Neural cell (in vitro differentiated cells): Measurements from ENCODE around the gene NDUFS7. TPM values are rescaled to one million over a fixed set of nuclear protein-coding genes. Genes with fewer than 3 reads are reported as not detected.
A peak's percentile ranks its signal among the peaks of the same experiment; 100 is the strongest.

ENCODE experiments used
- H2AFZ ChIP-seq: fragments of 200-600, 300-800 bp; sonication (generic), shearing (Covaris generic); 2 replicates; pipeline ENCODE4 v1.6.0; 2014; ENCODE audit warnings: low read depth, mild to moderate bottlenecking, antibody characterized with exemption, low read length, moderate library complexity
- H3F3A ChIP-seq: fragments of 200-600 bp; shearing (Covaris generic); 2 replicates; pipeline ENCODE4 v1.6.1; 2016; ENCODE audit warnings: mild to moderate bottlenecking, moderate library complexity, mixed read lengths, antibody characterized with exemption, low read length; ENCODE audit not compliant: insufficient read depth, poor library complexity, severe bottlenecking
- H3K27ac ChIP-seq: fragments of 200-600, 300-800 bp; sonication (generic), shearing (Covaris generic); 2 replicates; pipeline ENCODE4 v1.5.1; 2014; ENCODE audit warnings: mild to moderate bottlenecking, low read length, moderate library complexity
- H3K27me3 ChIP-seq: fragments of 300-800, 200-600 bp; sonication (generic), shearing (Covaris generic); 2 replicates; pipeline ENCODE4 v1.6.0; 2014; ENCODE audit warnings: mild to moderate bottlenecking, low read depth, low read length, moderate library complexity; ENCODE audit not compliant: insufficient read depth
- H3K36me3 ChIP-seq: fragments of 300-800, 200-600 bp; sonication (generic), shearing (Covaris generic); 2 replicates; pipeline ENCODE4 v1.5.1; 2014; ENCODE audit warnings: mild to moderate bottlenecking, antibody characterized with exemption, low read length, moderate library complexity; ENCODE audit not compliant: insufficient read depth
- H3K4me2 ChIP-seq: fragments of 300-800, 200-600 bp; sonication (generic), shearing (Covaris generic); 2 replicates; pipeline ENCODE4 v1.6.0; 2014; ENCODE audit warnings: mild to moderate bottlenecking, low read length
- H3K4me3 ChIP-seq: fragments of 300-800, 200-600 bp; sonication (generic), shearing (Covaris generic); 2 replicates; pipeline ENCODE4 v1.5.1; 2014; ENCODE audit warnings: mild to moderate bottlenecking, low read length, moderate library complexity
- H3K79me2 ChIP-seq: fragments of 200-600 bp; shearing (Covaris generic); replicated peaks from 2 replicates; pipeline ENCODE4 v1.6.0; 2014; ENCODE audit warnings: mild to moderate bottlenecking, low read length, moderate library complexity; ENCODE audit not compliant: insufficient read depth
- H3K9ac ChIP-seq: fragments of 300-800, 200-600 bp; sonication (generic), shearing (Covaris generic); 2 replicates; pipeline ENCODE4 v1.6.1; 2016; ENCODE audit warnings: mild to moderate bottlenecking, low read length, mixed read lengths
- H3K9me2 ChIP-seq: fragments of 200-600 bp; shearing (Covaris generic); 2 replicates; pipeline ENCODE4 v1.6.1; 2016; ENCODE audit warnings: mild to moderate bottlenecking, low read length, mixed read lengths; ENCODE audit not compliant: insufficient read depth
- H3K9me3 ChIP-seq: fragments of 200-600, 300-800 bp; sonication (generic), shearing (Covaris generic); 2 replicates; pipeline ENCODE4 v1.6.1; 2016; ENCODE audit warnings: mild to moderate bottlenecking, mixed run types, low read length, moderate library complexity, mixed read lengths
- H4K20me1 ChIP-seq: fragments of 200-600 bp; shearing (Covaris generic); 2 replicates; pipeline ENCODE4 v1.6.1; 2016; ENCODE audit warnings: mild to moderate bottlenecking, mixed run types; ENCODE audit not compliant: insufficient read depth
- EP300 ChIP-seq: fragments of 450-650 bp; conservative IDR thresholded peaks from 2 replicates; pipeline ENCODE4 v1.6.1; 2014; ENCODE audit warnings: antibody characterized with exemption, mild to moderate bottlenecking, moderate library complexity; ENCODE audit not compliant: poor library complexity, severe bottlenecking
- EZH2 ChIP-seq: fragments of 200-600, 300-800 bp; shearing (Covaris generic), sonication (generic); IDR thresholded peaks from 2 replicates; pipeline ENCODE4 v1.6.1; 2014; ENCODE audit warnings: antibody characterized with exemption, low read length, borderline replicate concordance, mild to moderate bottlenecking; ENCODE audit not compliant: insufficient read depth, poor library complexity, severe bottlenecking
- MXI1 ChIP-seq: fragments of 450-650 bp; conservative IDR thresholded peaks from 2 replicates; pipeline ENCODE4 v1.6.1; 2014; ENCODE audit warnings: antibody characterized with exemption, mild to moderate bottlenecking; ENCODE audit not compliant: poor library complexity, severe bottlenecking
- POLR2AphosphoS5 ChIP-seq: IDR thresholded peaks from 2 replicates; pipeline ENCODE4 v1.6.1; 2012
- RAD21 ChIP-seq: fragments of 450-650 bp; conservative IDR thresholded peaks from 2 replicates; pipeline ENCODE4 v1.6.1; 2014; ENCODE audit warnings: antibody characterized with exemption, mild to moderate bottlenecking, moderate library complexity
- SMC3 ChIP-seq: fragments of 450-650 bp; conservative IDR thresholded peaks from 2 replicates; pipeline ENCODE4 v1.6.1; 2014; ENCODE audit warnings: antibody characterized with exemption, mild to moderate bottlenecking, moderate library complexity; ENCODE audit not compliant: poor library complexity
- TAF1 ChIP-seq: IDR thresholded peaks from 2 replicates; pipeline ENCODE4 v1.6.1; 2012; ENCODE audit warnings: low read depth
- polyA plus RNA-seq: library from polyadenylated mRNA; depleted of rRNA; stranded (reverse); fragments of >200 nt; gene quantifications from 2 replicates; pipeline ENCODE4 v1.2.3, GENCODE V29; 2014
- TF ChIP-seq, protein P1 (sequence below): fragments of 450-650 bp; IDR thresholded peaks from 2 replicates; pipeline ENCODE4 v1.5.1; 2014; ENCODE audit warnings: antibody characterized with exemption, mild to moderate bottlenecking, moderate library complexity; ENCODE audit not compliant: poor library complexity, severe bottlenecking
- TF ChIP-seq, protein P2 (sequence below): IDR thresholded peaks from 2 replicates; pipeline ENCODE4 v1.6.1; 2012; ENCODE audit warnings: borderline replicate concordance

The NDUFS7 gene
- polyA plus RNA-seq, 1 donor from 2014 or later: 196 TPM

DNA sequence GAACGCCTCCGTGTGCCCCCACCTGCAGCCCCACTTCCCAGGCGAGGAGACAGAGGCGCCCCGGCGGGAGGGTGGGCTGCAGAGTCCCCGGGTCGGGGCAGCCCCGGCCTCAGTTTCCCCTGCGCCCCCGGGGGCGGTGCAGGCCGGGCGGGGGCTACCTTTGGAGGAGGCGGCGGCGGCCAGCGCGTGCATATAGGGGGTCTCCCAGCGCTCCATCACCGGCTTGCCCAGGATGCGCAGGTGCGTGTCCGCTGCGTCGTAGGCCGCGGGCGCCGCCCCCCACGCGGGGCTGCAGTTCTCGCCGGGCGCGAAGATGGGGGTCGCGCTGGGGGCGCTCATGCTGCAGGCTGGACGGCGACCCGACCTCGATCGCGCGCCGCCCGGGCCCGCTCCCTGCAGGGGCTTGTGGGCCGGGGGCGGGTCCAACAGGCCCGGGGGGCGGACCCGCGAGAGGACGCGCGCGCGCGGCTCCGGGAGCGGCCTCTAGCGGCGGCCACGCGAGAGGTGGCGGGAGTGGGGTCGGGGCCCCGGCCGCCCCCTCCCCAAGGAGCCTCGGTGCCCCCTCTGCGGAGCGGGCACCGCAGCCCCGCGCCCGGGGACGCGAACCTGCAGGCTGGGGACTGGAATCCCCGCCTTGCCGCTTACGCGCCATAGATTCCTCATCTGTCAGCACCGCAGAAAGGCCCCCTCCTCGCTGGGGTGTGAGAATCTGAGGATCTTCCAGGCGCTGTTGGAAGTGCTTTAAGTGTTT is 17.6 kb downstream of the NDUFS7 start, which contains the start of gene GAMT:
Gene GAMT (minus strand): TSS at position 405 of the 751 bp plus-strand sequence. CDS start 66 bp downstream, at position 339.
- Histone ChIP-seq H3K79me2 (no peaks in the 10 kb centered on the region), H2AFZ (peak within 1 kb of the TSS; percentile 21), H3K9me3 (no peaks in the 10 kb centered on the region), H4K20me1 (no peaks in the 10 kb centered on the region), H3K9me2 (no peaks in the 10 kb centered on the region), H3K9ac (peak within 1 kb of the TSS; percentile 58), H3K4me3 (peak within 1 kb of the TSS; percentile 75), H3K36me3 (no peaks in the 10 kb centered on the region), H3K27me3 (no peaks in the 10 kb centered on the region), H3F3A (no peaks in the 10 kb centered on the region), H3K4me2 (peak within 1 kb of the TSS; percentile 25), H3K27ac (no peak within 1 kb of the TSS)
- TF ChIP-seq EP300 (peak; percentile 24), SMC3 (peak; percentile 41), EZH2 (no peak), POLR2AphosphoS5 (peak; percentile 58), MXI1 (peak; percentile 45), RAD21 (peak; percentile 29), TAF1 (no peak)
- TF ChIP-seq, protein P1, sequence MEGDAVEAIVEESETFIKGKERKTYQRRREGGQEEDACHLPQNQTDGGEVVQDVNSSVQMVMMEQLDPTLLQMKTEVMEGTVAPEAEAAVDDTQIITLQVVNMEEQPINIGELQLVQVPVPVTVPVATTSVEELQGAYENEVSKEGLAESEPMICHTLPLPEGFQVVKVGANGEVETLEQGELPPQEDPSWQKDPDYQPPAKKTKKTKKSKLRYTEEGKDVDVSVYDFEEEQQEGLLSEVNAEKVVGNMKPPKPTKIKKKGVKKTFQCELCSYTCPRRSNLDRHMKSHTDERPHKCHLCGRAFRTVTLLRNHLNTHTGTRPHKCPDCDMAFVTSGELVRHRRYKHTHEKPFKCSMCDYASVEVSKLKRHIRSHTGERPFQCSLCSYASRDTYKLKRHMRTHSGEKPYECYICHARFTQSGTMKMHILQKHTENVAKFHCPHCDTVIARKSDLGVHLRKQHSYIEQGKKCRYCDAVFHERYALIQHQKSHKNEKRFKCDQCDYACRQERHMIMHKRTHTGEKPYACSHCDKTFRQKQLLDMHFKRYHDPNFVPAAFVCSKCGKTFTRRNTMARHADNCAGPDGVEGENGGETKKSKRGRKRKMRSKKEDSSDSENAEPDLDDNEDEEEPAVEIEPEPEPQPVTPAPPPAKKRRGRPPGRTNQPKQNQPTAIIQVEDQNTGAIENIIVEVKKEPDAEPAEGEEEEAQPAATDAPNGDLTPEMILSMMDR: peak; percentile 70
- TF ChIP-seq, protein P2, sequence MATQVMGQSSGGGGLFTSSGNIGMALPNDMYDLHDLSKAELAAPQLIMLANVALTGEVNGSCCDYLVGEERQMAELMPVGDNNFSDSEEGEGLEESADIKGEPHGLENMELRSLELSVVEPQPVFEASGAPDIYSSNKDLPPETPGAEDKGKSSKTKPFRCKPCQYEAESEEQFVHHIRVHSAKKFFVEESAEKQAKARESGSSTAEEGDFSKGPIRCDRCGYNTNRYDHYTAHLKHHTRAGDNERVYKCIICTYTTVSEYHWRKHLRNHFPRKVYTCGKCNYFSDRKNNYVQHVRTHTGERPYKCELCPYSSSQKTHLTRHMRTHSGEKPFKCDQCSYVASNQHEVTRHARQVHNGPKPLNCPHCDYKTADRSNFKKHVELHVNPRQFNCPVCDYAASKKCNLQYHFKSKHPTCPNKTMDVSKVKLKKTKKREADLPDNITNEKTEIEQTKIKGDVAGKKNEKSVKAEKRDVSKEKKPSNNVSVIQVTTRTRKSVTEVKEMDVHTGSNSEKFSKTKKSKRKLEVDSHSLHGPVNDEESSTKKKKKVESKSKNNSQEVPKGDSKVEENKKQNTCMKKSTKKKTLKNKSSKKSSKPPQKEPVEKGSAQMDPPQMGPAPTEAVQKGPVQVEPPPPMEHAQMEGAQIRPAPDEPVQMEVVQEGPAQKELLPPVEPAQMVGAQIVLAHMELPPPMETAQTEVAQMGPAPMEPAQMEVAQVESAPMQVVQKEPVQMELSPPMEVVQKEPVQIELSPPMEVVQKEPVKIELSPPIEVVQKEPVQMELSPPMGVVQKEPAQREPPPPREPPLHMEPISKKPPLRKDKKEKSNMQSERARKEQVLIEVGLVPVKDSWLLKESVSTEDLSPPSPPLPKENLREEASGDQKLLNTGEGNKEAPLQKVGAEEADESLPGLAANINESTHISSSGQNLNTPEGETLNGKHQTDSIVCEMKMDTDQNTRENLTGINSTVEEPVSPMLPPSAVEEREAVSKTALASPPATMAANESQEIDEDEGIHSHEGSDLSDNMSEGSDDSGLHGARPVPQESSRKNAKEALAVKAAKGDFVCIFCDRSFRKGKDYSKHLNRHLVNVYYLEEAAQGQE: no peak

GRCh38 chr19:1401889-1402217 is 18.1 kb downstream of the NDUFS7 start:
- Histone ChIP-seq H3K9ac (peak overlapping the region; percentile 58), H3K79me2 (no peaks in the 10 kb centered on the region), H3F3A (no peaks in the 10 kb centered on the region), H3K9me3 (no peaks in the 10 kb centered on the region), H3K4me3 (peak overlapping the region; percentile 75), H3K4me2 (no peak overlapping the region), H4K20me1 (no peaks in the 10 kb centered on the region), H3K9me2 (no peaks in the 10 kb centered on the region), H3K27me3 (no peaks in the 10 kb centered on the region), H3K36me3 (no peaks in the 10 kb centered on the region), H2AFZ (no peak overlapping the region), H3K27ac (no peak overlapping the region)
- TF ChIP-seq TAF1 (no peak), SMC3 (no peak), RAD21 (no peak), EZH2 (no peak), EP300 (no peak), POLR2AphosphoS5 (no peak), MXI1 (no peak)
- TF ChIP-seq, protein P2: no peak
- TF ChIP-seq, protein P1: no peak
